HL-60 (cell line): Measurements from ENCODE around the gene CTSC.

ENCODE experiments used
- DNase-seq, 2 experiments: peaks; one replicate each; pipeline ENCODE4 v3.0.0-alpha.2; 2010 to 2020; ENCODE audit warnings: low read depth in 1 of 2, low spot score in 1 of 2
- H3K27ac ChIP-seq: fragments of 250-450 bp; sonication (Bioruptor Pico); replicated peaks from 2 replicates; pipeline ENCODE4 v1.5.1; 2020; ENCODE audit warnings: mild to moderate bottlenecking, moderate library complexity
- H3K27me3 ChIP-seq: fragments of 250-450 bp; sonication (Bioruptor Pico); 2 replicates; pipeline ENCODE4 v1.5.1; 2021; ENCODE audit warnings: mild to moderate bottlenecking, moderate library complexity; ENCODE audit not compliant: insufficient read depth, poor library complexity, severe bottlenecking
- H3K4me3 ChIP-seq: replicated peaks from 2 replicates; pipeline ENCODE4 v1.5.1; 2011; ENCODE audit warnings: mild to moderate bottlenecking, control low read depth, low read length; ENCODE audit not compliant: insufficient read depth
- GABPA ChIP-seq: IDR thresholded peaks from 2 replicates; pipeline ENCODE4 v1.6.1; 2012; ENCODE audit warnings: low read depth
- POLR2AphosphoS5 ChIP-seq: IDR thresholded peaks from 2 replicates; pipeline ENCODE4 v1.6.1; 2012; ENCODE audit warnings: low read depth
- SPI1 ChIP-seq: IDR thresholded peaks from 2 replicates; pipeline ENCODE4 v1.6.1; 2012; ENCODE audit warnings: low read depth, mild to moderate bottlenecking, borderline replicate concordance
- TF ChIP-seq, protein P1 (sequence below): IDR thresholded peaks from one replicate; pipeline ENCODE4 v1.5.1; 2011; ENCODE audit warnings: low read length, control low read depth, inconsistent platforms; ENCODE audit not compliant: insufficient read depth
- TF ChIP-seq, protein P2 (sequence below): IDR thresholded peaks from 2 replicates; pipeline ENCODE4 v1.6.1; 2012; ENCODE audit warnings: low read depth; ENCODE audit not compliant: insufficient replicate concordance

The CTSC gene

DNA sequence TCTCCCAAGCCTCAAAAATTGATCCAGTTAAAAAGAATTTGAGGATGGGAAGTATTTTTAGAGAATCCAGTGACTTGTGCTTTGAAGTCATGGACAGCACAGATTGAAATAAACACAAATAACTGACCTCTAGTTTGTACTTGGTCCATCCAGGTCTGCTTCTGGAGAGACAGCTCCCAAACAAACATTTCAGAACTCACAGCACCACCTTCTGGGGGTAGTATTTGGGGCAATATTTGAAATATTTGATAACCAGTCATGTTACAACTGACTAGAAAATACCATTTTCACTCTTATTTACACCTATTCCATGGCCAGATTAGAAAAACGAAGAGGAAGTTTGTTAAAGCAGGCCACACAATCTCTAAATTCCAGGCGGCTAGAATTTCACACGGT, 56.2 kb downstream of the CTSC start:
- H3K27me3 ChIP-seq: no peaks in the 10 kb centered on the region
- no peak for DNase-seq
- no peak for TF ChIP-seq GABPA
- no peak for TF ChIP-seq POLR2AphosphoS5
- TF ChIP-seq, protein P1, sequence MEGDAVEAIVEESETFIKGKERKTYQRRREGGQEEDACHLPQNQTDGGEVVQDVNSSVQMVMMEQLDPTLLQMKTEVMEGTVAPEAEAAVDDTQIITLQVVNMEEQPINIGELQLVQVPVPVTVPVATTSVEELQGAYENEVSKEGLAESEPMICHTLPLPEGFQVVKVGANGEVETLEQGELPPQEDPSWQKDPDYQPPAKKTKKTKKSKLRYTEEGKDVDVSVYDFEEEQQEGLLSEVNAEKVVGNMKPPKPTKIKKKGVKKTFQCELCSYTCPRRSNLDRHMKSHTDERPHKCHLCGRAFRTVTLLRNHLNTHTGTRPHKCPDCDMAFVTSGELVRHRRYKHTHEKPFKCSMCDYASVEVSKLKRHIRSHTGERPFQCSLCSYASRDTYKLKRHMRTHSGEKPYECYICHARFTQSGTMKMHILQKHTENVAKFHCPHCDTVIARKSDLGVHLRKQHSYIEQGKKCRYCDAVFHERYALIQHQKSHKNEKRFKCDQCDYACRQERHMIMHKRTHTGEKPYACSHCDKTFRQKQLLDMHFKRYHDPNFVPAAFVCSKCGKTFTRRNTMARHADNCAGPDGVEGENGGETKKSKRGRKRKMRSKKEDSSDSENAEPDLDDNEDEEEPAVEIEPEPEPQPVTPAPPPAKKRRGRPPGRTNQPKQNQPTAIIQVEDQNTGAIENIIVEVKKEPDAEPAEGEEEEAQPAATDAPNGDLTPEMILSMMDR: no peak
- TF ChIP-seq SPI1: no peak
- TF ChIP-seq, protein P2, sequence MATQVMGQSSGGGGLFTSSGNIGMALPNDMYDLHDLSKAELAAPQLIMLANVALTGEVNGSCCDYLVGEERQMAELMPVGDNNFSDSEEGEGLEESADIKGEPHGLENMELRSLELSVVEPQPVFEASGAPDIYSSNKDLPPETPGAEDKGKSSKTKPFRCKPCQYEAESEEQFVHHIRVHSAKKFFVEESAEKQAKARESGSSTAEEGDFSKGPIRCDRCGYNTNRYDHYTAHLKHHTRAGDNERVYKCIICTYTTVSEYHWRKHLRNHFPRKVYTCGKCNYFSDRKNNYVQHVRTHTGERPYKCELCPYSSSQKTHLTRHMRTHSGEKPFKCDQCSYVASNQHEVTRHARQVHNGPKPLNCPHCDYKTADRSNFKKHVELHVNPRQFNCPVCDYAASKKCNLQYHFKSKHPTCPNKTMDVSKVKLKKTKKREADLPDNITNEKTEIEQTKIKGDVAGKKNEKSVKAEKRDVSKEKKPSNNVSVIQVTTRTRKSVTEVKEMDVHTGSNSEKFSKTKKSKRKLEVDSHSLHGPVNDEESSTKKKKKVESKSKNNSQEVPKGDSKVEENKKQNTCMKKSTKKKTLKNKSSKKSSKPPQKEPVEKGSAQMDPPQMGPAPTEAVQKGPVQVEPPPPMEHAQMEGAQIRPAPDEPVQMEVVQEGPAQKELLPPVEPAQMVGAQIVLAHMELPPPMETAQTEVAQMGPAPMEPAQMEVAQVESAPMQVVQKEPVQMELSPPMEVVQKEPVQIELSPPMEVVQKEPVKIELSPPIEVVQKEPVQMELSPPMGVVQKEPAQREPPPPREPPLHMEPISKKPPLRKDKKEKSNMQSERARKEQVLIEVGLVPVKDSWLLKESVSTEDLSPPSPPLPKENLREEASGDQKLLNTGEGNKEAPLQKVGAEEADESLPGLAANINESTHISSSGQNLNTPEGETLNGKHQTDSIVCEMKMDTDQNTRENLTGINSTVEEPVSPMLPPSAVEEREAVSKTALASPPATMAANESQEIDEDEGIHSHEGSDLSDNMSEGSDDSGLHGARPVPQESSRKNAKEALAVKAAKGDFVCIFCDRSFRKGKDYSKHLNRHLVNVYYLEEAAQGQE: no peak
- no peak overlapping the region for H3K27ac ChIP-seq
- H3K4me3 ChIP-seq: no peak overlapping the region

DNA sequence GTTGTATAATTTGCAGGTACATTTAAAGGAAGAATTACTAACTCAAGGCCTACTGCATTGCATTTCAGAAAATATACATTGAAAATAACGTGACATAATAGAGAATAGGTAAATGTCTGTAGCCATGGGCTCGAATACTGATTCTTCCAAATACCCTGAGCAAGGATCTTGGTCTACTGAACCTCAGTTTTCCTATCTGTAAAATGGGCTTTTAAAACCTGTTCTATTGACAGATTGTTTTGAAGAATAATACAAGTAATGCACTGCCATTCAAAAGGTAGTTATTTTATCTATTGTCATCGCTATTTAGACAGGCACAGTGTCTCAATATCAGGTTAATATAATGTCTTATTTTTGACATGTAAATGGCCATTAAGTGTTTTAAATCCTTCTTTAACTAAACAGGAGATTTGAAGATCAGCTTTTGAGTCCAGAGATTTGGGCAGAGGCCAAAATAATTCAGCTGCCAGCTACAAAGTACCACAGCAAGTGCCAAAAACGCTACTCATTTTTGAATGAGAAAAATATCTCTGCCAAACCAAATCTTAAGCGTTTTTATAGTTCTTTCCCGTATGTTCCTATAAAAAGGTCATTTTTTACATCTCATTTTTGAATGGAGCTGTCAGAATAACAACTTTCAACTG, 56.7 kb downstream of the CTSC start:
- Histone ChIP-seq H3K27me3 (no peaks in the 10 kb centered on the region), H3K4me3 (no peak overlapping the region), H3K27ac (no peak overlapping the region)
- TF ChIP-seq, protein P1: no peak
- no peak for TF ChIP-seq POLR2AphosphoS5
- no peak for TF ChIP-seq GABPA
- TF ChIP-seq SPI1: no peak
- TF ChIP-seq, protein P2: no peak
- no peak for DNase-seq

DNA sequence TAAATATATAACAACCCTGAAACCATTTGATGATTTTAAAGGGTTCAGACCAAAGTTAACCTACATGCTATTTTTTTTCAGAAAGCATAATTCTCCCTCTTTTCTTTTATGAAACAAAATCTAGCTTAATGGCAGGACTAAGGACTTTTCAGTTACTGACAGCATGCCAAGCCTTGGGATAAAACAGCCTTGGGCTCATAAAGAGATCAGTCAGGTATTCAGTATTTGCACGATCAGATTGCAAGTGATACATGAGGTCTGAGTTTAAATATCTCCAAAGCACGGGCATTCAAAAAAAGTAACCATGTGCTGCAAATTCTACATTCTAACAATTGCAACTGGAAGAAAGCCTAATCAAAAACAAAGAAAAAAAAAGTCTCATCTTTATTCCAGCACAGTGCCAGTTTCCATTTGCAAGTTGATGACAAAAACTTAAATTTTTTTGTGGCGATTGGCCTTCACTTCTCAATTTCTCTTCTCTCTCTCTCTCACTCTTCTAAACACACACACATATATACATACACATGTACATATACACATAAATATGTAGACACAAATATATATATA, 60.1 kb downstream of the CTSC start:
- Histone ChIP-seq H3K27me3 (no peaks in the 10 kb centered on the region), H3K4me3 (no peak overlapping the region), H3K27ac (no peak overlapping the region)
- DNase-seq: no peak
- no peak for TF ChIP-seq SPI1
- TF ChIP-seq, protein P1: no peak

DNA sequence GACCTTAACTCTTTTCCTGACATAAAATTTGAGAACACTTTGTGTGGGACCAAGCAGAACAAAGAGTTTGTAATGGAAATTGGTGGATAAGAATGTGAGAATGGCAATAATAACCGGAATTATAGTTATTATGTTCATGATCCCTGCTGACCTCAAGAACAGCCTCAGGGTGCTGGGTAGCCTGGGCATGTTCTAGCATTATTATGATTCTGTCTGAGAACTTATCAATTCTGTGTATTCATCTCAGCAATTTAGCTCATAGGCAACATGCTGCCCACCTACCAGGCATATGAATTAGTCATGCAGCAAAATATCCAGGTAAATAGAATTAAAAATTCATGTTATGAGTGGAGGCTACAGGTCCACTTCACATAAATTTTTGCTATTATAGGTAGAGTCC, 61.9 kb downstream of the CTSC start:
- Histone ChIP-seq H3K4me3 (no peak overlapping the region), H3K27me3 (no peaks in the 10 kb centered on the region), H3K27ac (no peak overlapping the region)
- TF ChIP-seq, protein P2: no peak
- no peak for DNase-seq
